Stimulated activated naive CD8-positive, alpha-beta T cell treated with anti-CD3 and anti-CD28 coated beads, Interleukin-15, Interleukin-2, amounts not matched to agents 100 U/mL and 50 U/mL, for 24 hours (primary cell): Measurements from ENCODE around the gene RNU5B-1.
A peak's percentile ranks its signal among the peaks of the same experiment; 100 is the strongest.

Experiments used
- ATAC-seq: fragments of 150-1000 bp; cut with Tn5 transposase; one replicate; pipeline ENCODE4 v1.10.0; 2021
- DNase-seq: peaks from one replicate; pipeline ENCODE4 v3.0.0; 2021

Gene RNU5B-1

GRCh38 chr15:65289261-65289854, 15.1 kb upstream of the RNU5B-1 start:
- DNase-seq (no peak), ATAC-seq (no peak)

DNA sequence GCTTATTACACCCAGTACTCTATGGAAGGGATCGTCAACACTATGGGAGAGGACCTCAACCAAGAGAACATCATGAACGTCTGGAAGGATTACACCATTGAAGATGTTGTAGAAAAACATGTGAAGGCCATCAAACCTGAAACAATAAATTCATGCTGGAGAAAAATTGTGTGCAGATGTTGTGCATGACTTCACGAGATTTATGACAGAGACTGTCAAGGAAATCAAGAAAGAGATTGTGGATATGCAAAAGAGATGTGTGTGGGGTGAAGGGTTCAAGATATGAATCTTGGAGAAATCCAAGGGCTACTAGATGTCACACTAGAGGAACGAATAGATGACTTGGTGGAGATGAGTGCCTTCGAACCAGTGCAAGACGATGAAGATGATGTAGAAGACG, 14.2 kb upstream of the RNU5B-1 start:
- no peak for ATAC-seq
- DNase-seq = no peak

GRCh38 chr15:65292938-65293518, 11.4 kb upstream of the RNU5B-1 start:
- ATAC-seq (no peak), DNase-seq (no peak)

DNA sequence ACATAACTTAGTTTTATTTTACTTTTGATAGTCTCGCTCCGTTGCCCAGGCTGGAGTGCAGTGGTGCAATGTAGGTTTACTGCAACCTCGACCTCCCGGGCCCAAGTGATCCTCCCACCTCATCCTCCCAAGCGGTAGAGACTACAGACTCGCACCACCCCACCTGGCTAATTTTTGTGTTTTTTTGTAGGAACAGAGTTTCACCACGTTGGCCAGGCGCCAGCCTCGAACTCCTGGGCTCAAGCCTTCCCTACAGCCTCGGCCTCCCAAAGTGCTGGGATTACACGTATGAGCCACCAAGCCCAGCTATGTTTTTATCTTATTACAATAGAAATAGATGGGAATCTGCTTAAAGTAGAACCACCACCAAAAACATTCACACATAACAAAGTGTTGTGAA, 5.7 kb upstream of the RNU5B-1 start:
- DNase-seq = no peak

GRCh38 chr15:65300924-65301441, 3.5 kb upstream of the RNU5B-1 start:
- DNase-seq = no peak
- ATAC-seq = no peak

More for the DNA sequence above, 5.7 kb upstream of the RNU5B-1 start:
- ATAC-seq = no peak

DNA sequence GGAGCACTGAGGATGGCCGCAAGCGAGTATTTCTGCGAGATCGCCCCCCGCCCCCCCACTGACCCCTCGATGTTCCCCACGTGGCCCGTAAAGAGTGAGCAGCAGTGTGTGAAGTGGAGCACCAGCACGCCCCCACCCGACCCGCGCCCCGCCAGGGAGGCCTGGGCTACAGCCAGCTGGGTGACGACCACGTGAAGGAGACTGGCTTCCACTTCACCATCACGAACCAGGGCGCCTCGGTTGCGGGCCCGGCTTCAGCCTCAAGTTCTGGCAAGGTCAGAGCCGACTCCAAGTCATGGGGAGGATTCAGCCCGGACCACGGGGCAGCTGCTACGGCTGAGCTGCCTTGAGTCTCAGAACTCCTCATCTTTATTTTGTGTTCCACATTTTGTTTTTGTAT, 2.4 kb upstream of the RNU5B-1 start:
- ATAC-seq (no peak), DNase-seq (no peak)

DNA sequence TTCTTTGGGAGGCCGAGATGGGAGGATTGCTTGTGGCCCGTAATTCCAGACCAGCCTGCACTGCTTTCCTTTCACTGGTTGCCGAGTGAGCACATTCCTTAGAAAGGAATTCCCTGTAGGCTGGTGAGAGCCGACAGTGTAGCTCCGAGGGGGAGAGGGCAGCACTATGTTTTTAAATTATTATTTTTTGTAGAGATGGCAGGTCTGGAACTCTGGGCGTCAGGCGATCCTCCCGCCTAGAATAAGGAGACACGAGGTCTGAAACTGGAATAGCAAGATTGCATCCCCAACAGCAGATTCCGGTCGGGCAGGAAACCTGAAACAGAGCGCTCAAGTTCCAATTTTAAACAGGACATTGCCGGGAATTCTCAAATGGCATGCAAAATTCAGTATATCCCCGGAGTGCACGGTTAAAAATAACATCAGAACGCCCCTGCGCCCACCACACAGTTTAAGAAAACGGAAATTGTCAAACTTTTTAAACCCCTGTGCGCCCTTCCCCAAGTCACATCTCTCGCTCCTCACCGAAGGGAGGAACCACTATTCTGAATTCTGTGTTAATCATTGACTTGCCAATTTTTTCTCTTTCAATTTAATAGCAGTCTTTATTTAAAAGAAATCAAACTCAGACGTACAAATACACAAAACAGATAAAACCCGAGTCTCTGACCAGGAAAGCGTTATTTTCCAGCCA, 643 bp upstream of the RNU5B-1 start:
- ATAC-seq (no peak), DNase-seq (no peak)

DNA sequence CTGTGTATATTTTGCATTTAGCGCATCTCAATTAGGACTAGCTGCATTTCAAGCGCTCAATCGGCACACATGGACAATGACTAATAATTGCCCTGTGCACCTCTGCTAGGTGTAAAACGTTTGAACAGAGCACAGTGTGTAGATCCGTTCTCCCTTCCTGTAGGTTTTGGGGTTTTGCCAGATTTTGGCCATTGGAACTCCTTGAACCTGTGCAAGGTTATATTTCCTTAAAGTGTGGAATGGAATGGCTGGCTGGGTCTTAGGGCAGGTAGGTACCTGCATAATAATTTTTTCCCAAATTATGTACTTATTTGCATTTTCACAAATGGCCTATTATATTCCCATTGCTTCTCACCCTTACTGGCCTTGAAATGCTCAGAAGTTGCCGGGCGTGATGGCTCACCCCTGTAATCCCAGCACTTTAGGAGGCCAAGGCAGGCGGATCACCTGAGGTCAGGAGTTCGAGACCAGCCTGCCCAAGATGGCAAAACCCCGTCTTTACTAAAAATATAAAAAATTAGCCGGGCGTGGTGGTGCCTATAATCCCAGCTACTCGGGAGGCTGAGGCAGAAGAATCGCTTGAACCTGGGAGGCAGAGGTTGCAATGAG, 777 bp downstream of the RNU5B-1 start:
- ATAC-seq = peak; percentile 55
- no peak for DNase-seq

GRCh38 chr15:65305776-65306175, 1.3 kb downstream of the RNU5B-1 start:
- no peak for ATAC-seq
- DNase-seq = no peak

DNA sequence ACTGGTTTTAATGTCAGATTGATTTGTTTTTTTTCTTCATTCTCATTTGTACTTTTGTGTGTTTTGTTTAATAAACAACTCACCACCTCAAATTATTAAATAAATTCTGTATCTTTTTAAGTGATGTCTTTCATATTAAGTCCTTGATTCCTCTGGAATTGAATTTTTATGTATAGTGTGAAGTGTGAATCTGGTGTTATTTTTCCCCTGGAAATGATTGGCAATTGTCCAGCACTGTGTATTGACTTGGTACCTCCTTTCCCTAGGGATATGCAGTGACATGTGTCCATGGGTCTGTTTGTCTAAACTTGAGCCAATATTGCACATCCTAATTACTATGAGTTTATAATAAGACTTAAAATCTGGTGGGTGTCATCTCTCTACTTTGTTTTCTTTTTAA, 2.1 kb downstream of the RNU5B-1 start:
- DNase-seq (no peak), ATAC-seq (no peak)

GRCh38 chr15:65307978-65308377, 3.5 kb downstream of the RNU5B-1 start:
- DNase-seq (no peak), ATAC-seq (no peak)

DNA sequence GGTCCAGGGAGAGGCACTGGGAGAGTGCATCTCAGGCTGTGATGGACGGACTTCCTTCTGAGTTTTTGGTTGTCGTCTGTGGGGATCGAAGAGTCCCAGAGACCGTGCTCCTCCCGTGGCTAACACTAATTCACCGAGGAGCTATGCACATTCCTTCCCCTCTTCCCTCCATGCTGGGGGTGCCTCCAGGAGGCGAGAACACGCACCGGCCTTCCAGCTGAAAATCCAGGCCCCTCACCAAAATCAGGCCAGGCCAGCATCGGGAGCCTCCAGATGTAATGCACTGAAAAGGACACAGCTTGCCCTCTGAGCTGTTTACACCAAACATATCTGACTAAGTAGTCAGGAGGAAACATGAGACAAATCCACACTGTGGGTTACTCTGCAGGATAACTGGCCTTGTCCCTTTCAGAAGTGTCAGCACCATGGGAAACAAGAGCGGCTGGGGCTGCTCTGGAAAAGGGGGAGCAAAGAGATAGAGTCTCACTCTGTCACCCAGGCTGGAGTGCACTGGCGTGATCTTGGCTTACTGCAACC, 5.5 kb downstream of the RNU5B-1 start:
- ATAC-seq (no peak), DNase-seq (no peak)

- no peak for ATAC-seq
These were observed 6.1 kb downstream of the RNU5B-1 start for GRCh38 chr15:65310431-65311137.

GRCh38 chr15:65311760-65312159, 7.3 kb downstream of the RNU5B-1 start:
- no peak for ATAC-seq
- no peak for DNase-seq

More at GRCh38 chr15:65310431-65311137, 6.1 kb downstream of the RNU5B-1 start:
- DNase-seq = no peak

GRCh38 chr15:65312400-65312916, 8.0 kb downstream of the RNU5B-1 start:
- ATAC-seq = no peak
- DNase-seq = no peak

DNA sequence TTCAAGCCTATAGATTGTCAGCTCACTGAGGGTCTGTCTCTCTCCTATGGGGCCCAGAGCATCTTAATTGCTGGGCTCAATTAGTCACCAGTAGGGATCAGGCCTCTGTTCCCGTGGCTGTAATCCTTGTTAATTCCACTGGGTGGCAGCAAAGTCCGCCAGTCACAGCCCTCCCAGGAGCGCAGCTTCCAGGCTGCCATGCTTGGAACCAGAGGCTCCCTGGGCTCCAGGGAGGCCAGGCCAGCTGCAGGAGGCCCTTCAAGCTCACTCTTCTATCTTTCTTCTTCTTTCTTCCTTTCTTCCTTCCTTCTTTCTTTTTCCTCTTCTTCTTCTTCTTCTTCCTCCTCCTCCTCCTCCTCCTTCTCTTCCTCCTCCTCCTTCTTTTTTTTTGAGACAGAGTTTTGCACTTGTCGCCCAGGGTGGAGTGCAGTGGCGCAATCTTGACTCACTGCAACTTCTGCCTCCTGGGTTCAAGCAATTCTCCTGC, 14.4 kb downstream of the RNU5B-1 start:
- DNase-seq = peak; percentile 79
- peak; percentile 97 for ATAC-seq

GRCh38 chr15:65323071-65323511, 18.6 kb downstream of the RNU5B-1 start:
- ATAC-seq (no peak), DNase-seq (no peak)

DNA sequence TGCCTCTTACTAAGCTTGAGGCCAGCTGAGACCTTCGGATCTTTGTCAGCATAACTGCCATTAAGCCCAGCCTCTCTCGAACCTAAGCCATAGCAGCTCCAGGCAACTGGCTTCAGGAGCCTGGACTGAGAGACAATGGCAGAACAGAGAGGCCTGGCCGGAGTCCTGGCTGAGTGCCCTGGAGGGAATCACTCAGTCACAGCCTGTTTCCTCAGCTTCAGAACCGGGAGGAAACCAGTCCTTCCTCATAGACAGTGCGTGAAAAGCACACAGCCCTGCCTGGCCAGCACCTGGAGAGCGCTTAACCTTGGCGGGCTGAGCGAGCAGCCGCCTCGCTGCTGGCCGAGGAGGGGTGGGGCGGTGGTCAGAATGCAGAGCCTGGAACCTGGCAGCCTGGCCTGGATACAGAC, 21.6 kb downstream of the RNU5B-1 start:
- ATAC-seq (no peak), DNase-seq (no peak)

GRCh38 chr15:65326818-65327217, 22.3 kb downstream of the RNU5B-1 start:
- ATAC-seq (no peak), DNase-seq (no peak)

GRCh38 chr15:65327651-65328393, 23.3 kb downstream of the RNU5B-1 start:
- ATAC-seq = no peak
- no peak for DNase-seq
